GM20000 (cell line): ENCODE results near the gene SYT7.

ENCODE experiments used
- DNase-seq: peaks from one replicate; pipeline ENCODE4 v3.0.0; 2012; ENCODE audit warnings: low spot score
- CTCF ChIP-seq: IDR thresholded peaks from 2 replicates; pipeline ENCODE4 v1.5.1; 2012; ENCODE audit warnings: mild to moderate bottlenecking, control low read depth; ENCODE audit errors: extremely low read depth, missing control alignments

Gene SYT7

DNA sequence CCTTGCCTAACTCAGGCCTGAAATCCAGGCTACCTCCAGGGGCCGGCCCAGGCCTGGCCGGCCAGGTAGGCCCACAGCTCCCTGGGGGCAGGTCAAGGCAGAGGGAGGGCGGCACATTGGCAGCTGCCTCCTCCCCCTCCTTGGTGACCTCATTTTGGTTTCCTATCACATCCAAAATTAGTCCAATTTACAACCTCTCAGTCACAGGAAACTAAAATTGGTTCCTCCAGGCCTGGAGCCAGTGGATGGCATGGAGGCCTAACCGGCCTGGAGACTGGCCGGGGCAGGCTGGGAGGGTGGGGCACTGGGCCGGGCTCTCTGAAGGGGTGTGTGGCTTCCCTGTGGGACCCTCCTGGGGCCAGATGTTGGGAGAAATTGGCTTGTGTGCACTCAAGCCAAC, 36.4 kb downstream of the SYT7 start:
- no peak for TF ChIP-seq CTCF
- DNase-seq = no peak

GRCh38 chr11:61543606-61544306, 37.1 kb downstream of the SYT7 start:
- peak; percentile 34 for DNase-seq

DNA sequence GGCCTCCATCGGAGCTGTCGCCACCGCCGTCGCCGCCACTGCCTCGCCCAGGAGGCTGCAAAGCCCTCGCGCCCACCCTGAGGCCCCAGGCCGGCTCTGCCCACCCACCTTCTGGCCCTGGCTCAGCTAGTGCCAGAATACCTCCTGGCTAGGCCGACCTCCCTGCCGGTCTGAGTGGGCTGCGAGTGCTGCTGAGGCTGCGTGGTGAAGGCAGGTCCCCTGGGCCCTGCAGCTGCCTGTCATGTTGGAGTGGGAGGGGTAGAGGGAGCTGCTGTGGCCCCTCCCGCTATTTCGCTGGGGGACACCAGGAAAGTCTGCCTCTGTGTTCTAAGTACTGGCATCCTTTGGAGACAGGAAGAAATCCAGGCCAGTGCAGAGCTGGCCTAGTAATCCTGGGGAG, 38.2 kb downstream of the SYT7 start:
- TF ChIP-seq CTCF = no peak
- no peak for DNase-seq

More at GRCh38 chr11:61543606-61544306, 37.1 kb downstream of the SYT7 start:
- TF ChIP-seq CTCF = no peak

GRCh38 chr11:61542024-61542461, 38.8 kb downstream of the SYT7 start:
- peak; percentile 23 for DNase-seq
- no peak for TF ChIP-seq CTCF

- TF ChIP-seq CTCF = no peak
- DNase-seq = peak; percentile 75
Observed at GRCh38 chr11:61541598-61541997, 39.3 kb downstream of the SYT7 start.

DNA sequence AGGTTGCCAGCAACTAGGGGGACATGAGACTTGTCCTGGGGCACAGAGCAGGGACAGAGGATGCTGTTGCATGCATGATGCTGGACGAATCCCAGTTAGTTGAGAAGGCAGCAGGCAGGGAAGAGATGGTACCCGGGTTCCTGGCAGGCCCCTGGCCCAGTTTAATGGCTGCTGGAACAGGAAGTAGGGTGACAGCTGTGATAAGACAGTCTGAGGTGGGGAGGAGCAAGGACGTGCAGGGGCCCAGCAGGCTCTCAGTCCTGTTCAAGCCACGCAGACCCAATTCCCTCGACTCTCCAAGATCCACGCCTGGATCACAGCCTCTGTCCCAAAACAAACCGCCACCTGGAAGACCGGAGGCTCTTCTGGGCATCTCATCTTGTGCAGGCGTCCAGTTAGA, 40.3 kb downstream of the SYT7 start:
- DNase-seq = peak; percentile 32
- TF ChIP-seq CTCF = no peak

DNA sequence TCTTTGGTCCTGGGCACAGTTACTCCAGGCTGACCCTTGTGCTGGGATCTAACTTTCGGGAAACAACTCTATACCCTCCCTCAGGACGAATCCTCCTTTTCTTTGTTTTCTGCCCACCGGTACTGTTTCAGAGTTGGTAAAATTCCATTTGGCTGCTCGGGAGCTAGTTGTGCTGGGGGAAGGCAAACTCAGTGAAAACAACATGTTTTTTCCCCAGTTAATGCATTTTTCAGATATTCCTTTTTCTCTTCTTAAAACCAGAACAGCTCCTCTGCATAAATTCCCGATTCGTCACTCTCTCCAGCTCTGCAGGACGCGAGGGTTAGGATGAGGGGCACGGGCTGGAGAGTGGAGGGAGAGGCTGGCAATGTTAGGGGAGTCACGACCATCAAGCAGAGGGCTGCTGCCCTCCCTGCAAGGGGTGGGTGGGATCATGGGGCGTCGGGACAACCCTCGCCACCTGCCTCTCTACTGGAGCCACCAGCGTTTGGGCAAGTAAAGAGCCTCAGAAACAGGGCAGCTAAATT, 41.0 kb downstream of the SYT7 start:
- no peak for TF ChIP-seq CTCF
- no peak for DNase-seq
